NB4 (cell line): Measurements from ENCODE around the gene PRMT3.

Experiments
- DNase-seq: peaks from one replicate; pipeline ENCODE4 v3.0.0; 2010; ENCODE audit warnings: low read depth
- H3K4me3 ChIP-seq: one replicate; pipeline ENCODE4 v1.5.1; 2011; ENCODE audit warnings: mild to moderate bottlenecking, low read depth, low read length, moderate library complexity
- CTCF ChIP-seq: IDR thresholded peaks from one replicate; pipeline ENCODE4 v1.5.1; 2012; ENCODE audit warnings: low read depth, low read length
- MAX ChIP-seq: IDR thresholded peaks from 2 replicates; pipeline ENCODE4 v1.6.1; 2011; ENCODE audit warnings: low read depth, low read length
- MYC ChIP-seq: IDR thresholded peaks from 2 replicates; pipeline ENCODE4 v1.6.1; 2011; ENCODE audit warnings: low read depth, low read length
- POLR2A ChIP-seq: IDR thresholded peaks from 2 replicates; pipeline ENCODE4 v1.6.1; 2011; ENCODE audit warnings: mild to moderate bottlenecking; ENCODE audit not compliant: insufficient read length; ENCODE audit errors: extremely low read depth

The PRMT3 gene

GRCh38 chr11:20530942-20531703 lies 143.6 kb downstream of the PRMT3 start:
- no peak overlapping the region for H3K4me3 ChIP-seq
- no peak for DNase-seq
- no peak for TF ChIP-seq POLR2A

- no peak overlapping the region for H3K4me3 ChIP-seq
Measured at GRCh38 chr11:20535271-20535881, 147.9 kb downstream of the PRMT3 start.

GRCh38 chr11:20536365-20536764 lies 148.8 kb downstream of the PRMT3 start:
- TF ChIP-seq CTCF (no peak), MYC (no peak), POLR2A (no peak), MAX (no peak)
- no peak overlapping the region for H3K4me3 ChIP-seq
- no peak for DNase-seq

More at GRCh38 chr11:20535271-20535881, 147.9 kb downstream of the PRMT3 start:
- no peak for DNase-seq
- TF ChIP-seq MAX (no peak), CTCF (no peak)

- no peak for DNase-seq
- no peak overlapping the region for H3K4me3 ChIP-seq
- no peak for TF ChIP-seq MAX
- no peak for TF ChIP-seq POLR2A
- no peak for TF ChIP-seq MYC
- TF ChIP-seq CTCF = no peak
Measured at GRCh38 chr11:20536784-20537183, 149.3 kb downstream of the PRMT3 start.

GRCh38 chr11:20541503-20541902 lies 154.0 kb downstream of the PRMT3 start:
- TF ChIP-seq CTCF (no peak), MYC (no peak), MAX (no peak), POLR2A (no peak)
- DNase-seq = no peak
- no peak overlapping the region for H3K4me3 ChIP-seq

- TF ChIP-seq CTCF = no peak
- no peak for TF ChIP-seq MYC
- no peak for TF ChIP-seq POLR2A
- no peak for TF ChIP-seq MAX
- DNase-seq = no peak
- H3K4me3 ChIP-seq = no peak overlapping the region
Measured at GRCh38 chr11:20544603-20545237, 157.2 kb downstream of the PRMT3 start.
